HG02938 (cell line): Measurements from ENCODE around the gene GALE.
A peak's percentile ranks its signal among the peaks of the same experiment; 100 is the strongest.
"Not testable (repeated sequence)": the region's sequence is repeated elsewhere in the genome, so short reads cannot be mapped to it uniquely, and the experiment has no call there.

Source experiments
- ATAC-seq: cut with Tn5 transposase; IDR thresholded peaks from one replicate; pipeline ENCODE4 v1.9.1; 2021; ENCODE audit warnings: mild to moderate bottlenecking, moderate library complexity; ENCODE audit not compliant: unreplicated experiment

The GALE gene

DNA sequence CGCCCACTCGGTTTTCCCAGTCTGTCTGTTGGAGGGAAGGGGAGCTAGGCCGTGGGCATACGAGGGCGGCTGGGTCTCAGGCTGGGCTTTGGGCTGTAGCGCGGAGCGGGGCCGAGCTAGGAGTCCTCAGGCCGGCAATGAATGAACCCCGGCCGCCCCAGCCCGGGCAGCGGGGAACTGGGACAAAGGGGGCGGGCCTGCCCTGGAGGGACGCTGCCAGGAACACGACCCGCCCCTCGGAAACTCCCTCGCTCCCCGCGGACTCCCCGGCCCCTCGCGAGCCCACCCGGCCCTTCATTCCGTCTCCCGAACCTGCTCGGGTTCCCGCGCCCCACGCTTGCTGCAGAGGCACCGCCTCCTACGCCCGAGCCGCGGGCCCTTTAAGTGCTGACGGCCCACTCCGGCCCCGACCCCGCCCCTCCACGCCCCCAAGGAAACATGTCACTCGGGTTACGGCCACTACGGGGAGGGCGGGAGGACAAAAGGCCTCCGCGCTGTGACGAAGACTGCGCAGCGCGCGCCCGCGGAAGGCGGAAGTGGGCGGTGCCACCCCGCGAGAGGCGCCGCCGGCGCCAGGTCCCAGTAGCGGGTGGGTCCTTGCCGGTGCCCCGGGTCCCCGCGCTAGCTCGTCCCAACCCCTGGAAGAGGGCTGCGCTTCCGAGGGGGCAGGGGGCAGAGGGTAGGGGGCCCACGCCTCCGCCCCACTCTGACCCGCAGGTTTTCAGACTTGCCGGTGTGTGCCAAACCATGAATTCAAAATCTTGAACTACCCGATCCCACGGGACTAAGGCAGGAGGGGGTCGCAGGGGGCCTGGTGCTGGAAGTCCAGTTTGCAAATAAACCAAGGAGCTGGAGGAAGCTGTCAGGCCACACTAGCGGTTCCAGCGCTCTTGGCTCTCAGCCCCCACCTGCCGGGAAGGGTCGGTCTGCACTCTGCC is at the start of gene GALE:
TSS of gene GALE (minus strand) at position 355 of the 938 bp plus-strand sequence. CDS start 1,747 bp downstream, outside the sequence.
- ATAC-seq = peak; percentile 58

DNA sequence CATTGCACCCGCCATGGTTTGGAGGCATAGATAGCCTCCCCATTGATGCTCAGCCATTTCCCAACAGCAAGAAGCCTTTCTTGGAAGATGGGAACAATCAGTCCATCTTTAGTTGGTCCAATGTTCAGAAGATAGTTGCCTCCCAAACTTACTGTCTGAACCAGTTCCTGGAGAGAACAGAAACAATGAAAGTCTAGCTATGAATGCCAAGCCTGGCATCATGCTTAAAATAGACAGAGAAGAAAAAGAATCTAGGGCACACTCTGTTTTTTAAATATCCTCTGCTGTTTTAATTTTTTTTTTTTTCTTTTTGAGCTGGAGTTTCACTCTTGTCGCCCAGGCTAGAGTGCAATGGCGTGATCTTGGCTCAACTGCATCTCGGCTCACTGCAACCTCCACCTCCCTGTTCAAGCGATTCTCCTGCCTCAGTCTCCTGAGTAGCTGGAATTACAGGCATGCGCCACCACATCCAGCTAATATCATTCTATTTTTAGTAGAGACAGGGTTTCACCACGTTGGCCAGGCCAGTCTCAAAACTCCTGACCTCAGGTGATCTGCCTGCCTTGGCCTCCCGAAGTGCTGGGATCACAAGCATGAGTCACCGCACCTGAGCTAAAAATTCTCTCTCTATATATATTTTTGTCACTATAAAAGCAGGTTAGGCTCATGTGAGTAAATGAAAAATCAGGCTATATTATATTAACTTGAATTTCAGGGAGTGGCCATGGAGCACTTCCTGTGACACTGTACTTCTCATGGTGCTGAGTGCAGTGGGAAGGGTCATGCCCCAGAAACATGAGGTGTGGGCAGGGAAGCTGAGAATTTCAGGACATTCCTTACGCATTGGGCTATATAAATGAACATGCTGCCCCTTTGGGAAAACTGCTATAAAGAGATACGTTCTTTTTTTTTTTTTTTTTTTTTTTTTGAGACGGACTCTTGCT is 48.4 kb upstream of the GALE start:
- no peak for ATAC-seq

DNA sequence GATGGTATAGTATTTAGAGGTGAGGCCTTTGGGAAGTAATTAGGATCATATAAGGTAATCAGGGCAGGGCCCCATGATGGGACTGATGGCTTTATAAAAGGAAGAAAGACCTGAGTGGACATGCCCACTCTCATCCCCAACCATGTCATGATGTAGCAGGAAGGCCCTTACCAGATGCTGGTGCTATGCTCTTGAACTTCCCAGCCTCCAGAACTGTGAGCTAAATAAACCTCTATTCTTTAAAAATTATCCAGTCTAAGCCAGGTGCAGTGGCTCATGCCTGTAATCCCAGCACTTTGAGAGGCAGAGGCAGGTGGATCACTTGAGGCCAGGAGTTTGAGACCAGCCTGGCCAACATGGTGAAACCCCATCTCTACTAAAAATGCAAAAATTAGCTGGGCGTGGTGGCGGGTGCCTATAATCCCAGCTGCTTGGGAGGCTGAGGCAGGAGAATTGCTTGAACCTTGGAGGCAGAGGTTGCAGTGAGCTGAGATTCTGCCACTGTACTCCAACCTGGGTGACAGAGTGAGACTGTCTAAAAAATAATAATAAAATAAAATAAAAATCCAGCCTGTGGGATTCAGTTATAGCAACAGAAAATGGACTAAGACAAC is 47.0 kb upstream of the GALE start:
- ATAC-seq = not testable (repeated sequence)

DNA sequence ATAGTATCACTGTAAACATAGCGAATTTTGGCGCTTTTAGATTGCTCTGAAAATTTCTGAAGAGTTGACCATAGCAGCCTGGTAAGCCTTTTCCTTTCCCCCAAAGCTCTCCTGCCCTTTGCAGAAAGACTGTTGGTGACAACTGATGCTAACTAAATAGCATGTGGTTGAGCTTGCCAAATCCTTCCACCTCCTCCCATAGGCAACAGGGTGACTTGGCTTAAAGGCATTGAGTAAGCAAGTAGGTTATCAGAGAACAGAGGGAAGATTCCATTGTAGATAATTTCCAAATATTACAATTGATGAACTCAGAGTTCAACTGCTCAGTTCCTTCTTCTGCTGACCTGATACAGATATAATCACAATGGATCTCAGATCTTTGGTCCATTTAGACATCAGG is 44.6 kb upstream of the GALE start:
- ATAC-seq = no peak

DNA sequence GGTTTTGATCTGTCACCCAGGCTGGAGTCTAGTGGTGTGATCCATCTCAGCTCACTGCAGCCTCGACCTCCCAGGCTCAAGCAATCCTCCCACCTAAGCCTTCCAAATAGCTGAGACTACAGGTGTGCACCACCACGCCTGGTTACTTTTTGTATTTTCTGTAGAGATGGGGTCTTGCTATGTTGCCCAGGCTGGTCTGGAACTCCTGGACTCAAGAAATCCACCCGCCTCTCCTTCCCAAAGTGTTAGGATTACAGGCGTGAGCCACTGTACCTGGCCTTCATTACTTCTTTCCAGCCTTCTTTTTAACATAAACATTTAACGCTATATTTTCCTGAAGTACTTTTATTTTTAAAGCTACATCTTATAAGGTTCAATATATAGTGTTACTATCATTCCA is 43.1 kb upstream of the GALE start:
- ATAC-seq = no peak

DNA sequence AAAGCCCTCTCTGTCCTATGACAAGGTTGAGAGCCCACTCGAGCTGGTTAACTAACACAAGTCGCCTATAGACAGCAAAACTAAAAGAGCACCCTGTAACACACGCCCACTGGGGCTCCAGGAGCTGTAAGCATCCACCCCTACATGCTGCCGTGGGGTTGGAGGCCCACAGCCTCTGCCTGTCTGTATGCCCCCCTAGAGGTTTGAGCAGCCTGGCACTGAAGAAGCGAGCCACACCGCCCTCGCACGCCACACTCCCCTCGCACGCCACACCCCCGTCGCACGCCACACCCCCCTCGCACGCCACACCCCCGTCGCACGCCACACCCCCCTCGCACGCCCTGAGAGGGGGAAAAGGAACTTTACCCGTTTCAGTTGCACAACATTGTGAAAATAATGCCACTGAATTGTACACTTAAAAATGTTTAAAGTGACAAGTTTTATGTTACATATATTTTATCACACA is 37.9 kb upstream of the GALE start:
- no peak for ATAC-seq

DNA sequence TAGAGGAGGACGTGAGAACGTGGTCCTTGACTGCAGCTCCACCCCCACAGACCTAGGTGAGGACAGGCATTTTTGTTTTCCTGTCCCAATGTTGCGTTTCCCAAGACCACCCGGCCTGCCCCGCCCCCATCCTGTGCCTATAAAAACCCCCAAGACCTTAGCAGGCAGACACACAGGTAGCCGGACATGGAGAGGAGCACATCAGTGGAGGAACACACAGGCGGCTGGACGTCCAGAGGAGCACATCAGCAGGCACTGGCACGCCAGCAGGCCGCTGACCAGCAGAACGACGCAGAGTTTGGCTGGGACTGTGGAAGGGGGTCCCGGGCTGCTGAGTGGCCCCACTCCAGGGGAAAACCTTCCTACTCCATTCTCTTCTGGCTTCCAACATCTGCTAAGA is 37.4 kb upstream of the GALE start:
- ATAC-seq = no peak

DNA sequence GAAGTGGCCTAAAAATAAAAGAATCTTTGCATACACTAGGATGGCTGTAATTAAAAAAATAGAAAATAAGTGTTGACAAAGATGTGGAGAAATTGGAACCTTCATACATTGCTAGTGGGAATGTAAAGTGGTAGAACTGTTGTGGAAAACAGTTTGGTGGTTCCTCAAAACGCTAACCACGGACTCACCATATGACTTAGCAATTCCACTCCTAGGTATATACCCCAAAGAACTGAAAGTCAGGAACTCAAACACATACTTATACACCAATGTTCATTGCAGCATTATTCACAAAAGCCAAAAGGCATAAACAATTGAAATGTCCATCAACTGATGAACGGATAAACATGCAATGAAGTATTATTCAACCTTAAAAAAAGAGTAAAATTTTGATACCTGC is 35.5 kb upstream of the GALE start:
- no peak for ATAC-seq

DNA sequence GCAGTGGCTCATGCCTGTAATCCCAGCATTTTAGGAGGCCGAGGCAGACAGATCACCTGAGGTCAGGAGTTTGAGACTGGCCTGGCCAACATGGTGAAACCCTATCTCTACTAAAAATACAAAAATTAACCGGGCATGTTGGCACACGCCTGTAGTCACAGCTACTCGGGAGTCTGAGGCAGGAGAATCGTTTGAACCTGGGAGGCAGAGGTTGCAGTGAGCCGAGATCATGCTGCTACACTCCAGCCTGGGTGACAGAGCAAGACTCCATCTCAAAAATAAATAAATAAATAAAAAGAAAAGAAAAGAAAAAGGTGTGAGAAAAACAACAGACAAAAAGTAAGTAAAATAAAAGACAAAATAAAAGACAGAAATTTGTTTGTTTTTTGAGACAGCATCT is 33.6 kb upstream of the GALE start:
- ATAC-seq = not testable (repeated sequence)

DNA sequence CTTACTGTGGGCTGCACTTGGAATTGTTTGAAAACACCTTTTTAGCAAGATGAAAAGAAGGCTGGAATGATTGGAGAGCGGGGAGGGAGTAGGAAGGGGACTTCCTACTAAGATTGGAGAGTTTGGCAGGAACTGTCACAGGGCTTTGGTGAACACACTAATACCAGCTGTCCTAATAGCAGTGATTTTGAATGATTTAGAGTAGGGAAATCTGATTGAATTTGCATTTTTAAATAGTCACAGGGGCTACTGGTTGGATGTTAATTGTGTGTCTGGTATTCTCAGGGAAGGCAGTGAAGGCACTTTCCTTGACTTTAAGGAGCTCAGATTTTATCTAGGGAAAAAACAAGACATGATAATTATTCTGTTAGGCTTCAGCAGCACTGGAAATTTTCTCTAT is 27.2 kb upstream of the GALE start:
- ATAC-seq = no peak

DNA sequence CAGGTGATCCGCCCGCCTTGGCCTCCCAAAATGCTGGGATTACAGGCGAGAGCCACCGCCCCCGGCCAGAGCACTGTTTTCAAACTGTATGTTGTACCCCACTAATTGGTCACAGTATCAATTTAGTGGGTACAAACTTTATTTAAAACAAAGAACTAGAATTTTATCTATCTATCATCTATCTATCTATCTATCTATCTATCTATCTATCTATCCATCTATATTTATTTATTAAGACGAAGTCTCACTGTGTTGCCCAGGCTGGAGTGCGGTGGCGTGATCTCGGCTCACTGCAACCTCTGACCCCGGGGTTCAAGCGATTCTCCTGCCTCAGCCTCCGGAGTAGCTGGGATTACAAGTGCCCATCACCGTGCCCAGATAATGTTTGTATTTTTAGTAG is 26.0 kb upstream of the GALE start:
- not testable (repeated sequence) for ATAC-seq

DNA sequence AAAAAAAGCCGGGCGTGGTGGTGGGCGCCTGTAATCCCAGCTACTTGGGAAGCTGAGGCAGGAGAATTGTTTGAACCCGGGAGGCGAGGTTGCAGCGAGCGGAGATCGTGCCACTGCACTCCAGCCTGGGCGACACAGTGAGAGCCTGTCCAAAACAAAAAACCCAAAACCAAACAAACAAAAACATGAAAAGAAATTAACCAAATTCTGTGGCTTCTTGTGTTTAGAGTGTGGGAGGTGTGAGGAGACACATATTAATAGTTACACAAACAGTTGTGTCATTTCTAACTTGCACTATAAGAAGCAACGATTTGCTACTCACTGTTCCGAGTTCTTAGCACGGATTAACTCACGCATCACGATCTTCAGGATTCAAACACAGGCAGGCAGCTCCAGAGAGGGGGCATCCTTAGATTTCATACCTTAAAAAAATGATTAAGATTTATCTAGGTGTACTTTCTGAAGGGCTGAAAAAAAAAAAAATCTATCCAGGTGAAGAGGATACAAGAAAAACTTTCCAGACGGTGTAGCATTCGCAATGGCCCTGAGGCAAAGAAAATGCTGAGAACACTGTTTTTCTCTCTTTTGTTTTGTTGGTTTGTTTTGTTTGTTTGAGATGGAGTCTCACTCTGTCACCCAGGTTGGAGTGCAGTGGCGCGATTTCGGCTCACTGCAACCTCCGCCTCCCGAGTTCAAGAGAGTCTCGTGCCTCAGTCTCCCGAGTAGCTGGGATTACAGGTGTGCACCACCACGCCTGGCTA is 25.4 kb upstream of the GALE start:
- peak; percentile 52 for ATAC-seq

DNA sequence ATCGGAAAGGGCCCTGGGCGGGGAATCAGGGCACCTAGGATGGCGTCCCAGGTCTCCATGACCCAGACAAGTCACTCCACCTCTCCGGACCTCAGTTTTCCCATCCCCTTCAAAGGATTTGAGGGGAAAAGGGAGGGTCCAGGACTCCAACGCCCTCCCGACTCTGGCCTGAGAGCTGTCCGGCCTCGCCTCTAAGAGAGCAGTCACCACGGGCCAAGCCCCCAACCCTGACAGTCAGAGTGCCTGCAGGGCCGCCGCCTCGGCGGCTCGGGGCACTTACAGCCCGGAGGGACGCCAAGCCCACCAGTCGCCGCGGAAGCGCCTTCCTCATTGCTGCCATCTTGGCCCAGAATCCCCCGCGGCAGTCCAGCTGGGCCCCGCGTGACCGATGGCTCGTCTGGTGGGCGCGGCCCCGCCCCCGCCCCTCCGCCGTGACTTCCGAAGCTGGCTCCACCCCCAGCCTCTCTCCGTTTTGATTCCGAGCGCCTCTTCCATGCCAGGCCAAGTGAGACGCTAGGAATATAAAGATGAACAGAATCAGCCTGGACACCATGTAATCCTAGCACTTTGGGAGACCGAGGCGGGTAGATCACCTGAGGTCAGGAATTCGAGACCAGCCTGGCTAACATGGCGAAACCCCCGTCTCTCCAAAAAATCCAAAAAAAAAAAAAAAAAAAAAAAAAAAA is 24.7 kb upstream of the GALE start, which contains the start of gene HMGCL:
TSS of gene HMGCL (minus strand) at position 354 of the 686 bp plus-strand sequence. CDS start at position 340, 14 bp downstream.
- peak; percentile 64 for ATAC-seq

DNA sequence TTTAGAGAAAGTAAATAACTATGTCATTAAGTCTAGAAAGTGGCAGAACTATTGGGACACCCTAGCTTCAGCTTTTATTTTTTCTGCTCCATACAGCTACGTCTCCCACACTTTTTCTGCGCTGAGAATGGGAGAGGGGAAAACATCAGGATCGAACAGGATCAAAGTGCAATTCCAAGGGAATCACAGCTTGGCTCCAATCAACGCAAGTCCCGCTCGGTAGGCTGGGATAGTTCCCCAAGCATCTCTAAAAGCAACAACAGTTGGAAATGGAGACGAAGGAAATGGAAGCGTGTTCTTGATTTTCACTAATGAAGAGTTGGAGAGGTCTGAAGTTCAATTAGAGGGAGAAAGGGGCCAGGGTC is 24.1 kb upstream of the GALE start:
- no peak for ATAC-seq

DNA sequence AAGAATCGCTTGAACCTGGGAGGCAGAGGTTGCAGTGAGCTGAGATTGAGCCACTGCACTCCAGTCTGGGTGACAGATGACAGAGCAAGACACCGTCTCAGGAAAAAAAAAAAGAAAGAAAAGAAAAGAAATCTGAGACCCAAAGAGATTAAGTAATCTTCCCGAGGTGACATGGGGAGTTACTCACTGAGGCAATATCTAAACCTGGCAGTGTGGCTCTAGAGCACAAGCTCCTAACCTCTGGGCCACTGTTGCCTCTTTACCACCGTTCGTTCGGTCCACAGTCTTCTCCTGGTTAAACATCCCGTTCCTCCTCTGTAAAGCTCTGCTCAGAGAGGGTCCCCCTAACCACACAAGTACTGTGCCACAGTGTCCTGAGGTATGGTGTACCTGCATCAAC is 23.2 kb upstream of the GALE start:
- ATAC-seq = no peak

DNA sequence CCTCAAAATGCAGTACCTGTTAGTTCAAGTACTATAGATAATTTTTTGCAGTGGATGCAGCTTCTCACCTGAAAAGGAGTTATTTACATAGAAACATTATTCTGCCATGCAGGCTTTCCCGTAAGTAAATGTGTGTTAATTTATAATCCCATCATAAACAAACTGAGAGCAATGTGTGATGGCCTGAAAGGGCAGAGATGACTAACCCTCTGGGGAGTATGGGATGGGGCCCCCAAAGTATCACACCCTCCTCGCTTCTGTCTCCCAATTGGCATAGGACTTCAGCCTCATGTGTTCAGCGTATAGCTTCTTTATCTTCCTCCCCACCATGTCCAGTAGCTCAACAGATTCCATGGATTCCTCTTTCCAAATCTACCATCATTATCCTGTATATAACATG is 17.1 kb upstream of the GALE start:
- ATAC-seq = no peak

DNA sequence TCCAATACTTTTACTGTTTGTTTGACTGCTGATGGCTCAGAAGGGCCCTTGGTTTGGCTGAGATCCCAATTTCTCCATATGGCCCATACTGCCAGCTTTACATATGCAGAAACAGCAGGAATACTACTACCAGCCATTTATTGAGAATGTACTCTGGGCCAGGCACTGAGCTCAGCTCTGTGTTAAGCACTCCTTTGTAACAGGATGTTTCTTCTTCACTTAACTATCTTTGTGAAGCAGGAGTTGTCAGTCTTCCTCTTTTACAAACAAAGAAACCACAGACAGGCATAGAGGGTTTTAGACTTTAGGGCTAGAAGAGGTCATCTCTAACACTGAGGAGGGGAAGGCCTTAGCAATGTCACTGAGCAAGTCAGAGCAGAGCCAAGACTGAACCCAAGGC is 16.4 kb upstream of the GALE start:
- no peak for ATAC-seq

DNA sequence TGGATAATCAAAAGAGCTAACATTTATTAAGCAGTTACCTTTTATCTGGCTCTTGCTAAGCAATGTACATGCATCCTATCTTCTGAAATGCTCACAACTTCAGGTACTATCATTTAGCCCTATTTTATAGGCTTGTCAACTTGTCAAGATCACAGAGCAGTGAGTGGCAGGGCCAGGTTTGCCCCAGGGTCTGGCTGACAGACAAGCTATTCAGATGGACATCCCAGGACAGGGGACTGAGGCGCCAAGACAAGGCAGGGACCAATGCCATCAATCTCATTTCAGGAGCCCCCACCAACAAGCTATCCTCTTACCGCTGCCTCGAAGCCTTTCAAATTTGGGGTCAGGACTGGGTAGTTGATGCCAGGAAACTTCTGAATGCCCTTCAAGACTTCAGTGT is 15.8 kb upstream of the GALE start:
- no peak for ATAC-seq

DNA sequence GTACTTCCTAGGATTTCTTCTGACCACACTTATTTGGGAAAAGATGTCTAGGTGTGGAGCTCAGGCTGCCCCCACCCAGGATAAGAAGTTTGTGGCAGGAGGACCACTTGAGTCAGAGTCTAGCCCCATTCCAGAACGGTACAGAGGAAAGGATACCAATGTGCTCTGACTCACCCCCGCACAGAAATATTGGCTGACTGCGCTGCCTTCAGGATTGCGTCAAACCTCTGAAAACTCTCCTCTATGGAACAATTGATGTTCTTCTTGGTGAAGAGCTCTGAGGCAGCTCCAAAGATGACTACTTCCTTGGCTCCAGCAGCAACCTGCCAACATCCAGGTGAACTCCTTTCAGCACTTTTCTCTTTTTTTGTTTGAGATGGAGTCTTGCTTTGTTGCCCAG is 13.5 kb upstream of the GALE start:
- ATAC-seq = no peak
